ENCODE measurements around the gene DNAH8.

DNA sequence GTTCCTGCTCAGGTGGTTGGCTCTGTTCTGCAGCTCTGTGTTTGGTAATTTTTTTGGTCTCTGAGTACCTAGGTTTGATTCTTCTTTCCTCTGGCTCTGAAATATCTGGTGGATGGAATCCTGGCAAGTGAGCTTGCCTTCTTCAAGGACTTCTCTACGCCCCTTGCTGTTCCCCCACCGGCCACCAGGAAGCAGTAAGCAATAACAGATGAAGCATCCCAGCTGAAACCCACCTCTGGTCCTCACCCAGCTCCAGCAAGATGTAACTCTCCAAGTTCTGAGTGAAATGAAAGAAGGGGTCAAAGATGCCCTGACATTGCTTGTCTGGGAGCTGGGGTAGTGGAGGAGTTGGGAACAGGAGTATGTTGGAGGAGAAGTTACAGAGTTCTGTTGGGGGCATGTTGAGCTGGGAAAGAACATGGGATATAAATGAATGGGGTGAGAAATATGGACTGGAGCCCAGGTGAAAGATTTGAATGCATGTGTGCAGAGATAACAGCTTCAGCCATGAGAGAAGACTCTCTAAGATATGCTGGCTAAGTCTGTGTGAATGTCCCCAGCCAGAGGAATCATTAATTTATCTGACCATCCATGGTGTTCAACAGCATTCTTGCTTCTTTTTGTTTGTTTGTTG lies 282.1 kb downstream of the DNAH8 start:
- TF ChIP-seq EZH2 (IDR thresholded peaks at IDR 0.05) (no peak), POLR2AphosphoS5 (IDR thresholded peaks at IDR 0.05; ENCODE audit: low read depth, low read length) (no peak), POLR2A (IDR thresholded peaks at IDR 0.05; ENCODE audit: borderline replicate concordance, extremely low read depth, insufficient read depth, insufficient read length) (no peak), FOSL1 (IDR thresholded peaks at IDR 0.05; ENCODE audit: low read depth) (no peak), ZNF274 (IDR thresholded peaks at IDR 0.05; ENCODE audit: low read depth, low read length) (no peak), YY1 (IDR thresholded peaks at IDR 0.05; ENCODE audit: extremely low read depth, insufficient replicate concordance, low read depth, low read length) (no peak), ELF1 (IDR thresholded peaks at IDR 0.05; ENCODE audit: borderline replicate concordance, low read depth) (no peak)
- TF ChIP-seq, protein P1, sequence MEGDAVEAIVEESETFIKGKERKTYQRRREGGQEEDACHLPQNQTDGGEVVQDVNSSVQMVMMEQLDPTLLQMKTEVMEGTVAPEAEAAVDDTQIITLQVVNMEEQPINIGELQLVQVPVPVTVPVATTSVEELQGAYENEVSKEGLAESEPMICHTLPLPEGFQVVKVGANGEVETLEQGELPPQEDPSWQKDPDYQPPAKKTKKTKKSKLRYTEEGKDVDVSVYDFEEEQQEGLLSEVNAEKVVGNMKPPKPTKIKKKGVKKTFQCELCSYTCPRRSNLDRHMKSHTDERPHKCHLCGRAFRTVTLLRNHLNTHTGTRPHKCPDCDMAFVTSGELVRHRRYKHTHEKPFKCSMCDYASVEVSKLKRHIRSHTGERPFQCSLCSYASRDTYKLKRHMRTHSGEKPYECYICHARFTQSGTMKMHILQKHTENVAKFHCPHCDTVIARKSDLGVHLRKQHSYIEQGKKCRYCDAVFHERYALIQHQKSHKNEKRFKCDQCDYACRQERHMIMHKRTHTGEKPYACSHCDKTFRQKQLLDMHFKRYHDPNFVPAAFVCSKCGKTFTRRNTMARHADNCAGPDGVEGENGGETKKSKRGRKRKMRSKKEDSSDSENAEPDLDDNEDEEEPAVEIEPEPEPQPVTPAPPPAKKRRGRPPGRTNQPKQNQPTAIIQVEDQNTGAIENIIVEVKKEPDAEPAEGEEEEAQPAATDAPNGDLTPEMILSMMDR (IDR thresholded peaks at IDR 0.05 in 2 of 3, conservative IDR thresholded peaks at IDR 0.05 in 1 of 3; ENCODE audit: borderline replicate concordance in 1 of 3, insufficient read depth in 1 of 3, low read depth in 2 of 3, low read length in 2 of 3), result peak; percentile 35 to 73 (median 71); a peak in 5 of 6 replicates
- TF ChIP-seq, protein P2, sequence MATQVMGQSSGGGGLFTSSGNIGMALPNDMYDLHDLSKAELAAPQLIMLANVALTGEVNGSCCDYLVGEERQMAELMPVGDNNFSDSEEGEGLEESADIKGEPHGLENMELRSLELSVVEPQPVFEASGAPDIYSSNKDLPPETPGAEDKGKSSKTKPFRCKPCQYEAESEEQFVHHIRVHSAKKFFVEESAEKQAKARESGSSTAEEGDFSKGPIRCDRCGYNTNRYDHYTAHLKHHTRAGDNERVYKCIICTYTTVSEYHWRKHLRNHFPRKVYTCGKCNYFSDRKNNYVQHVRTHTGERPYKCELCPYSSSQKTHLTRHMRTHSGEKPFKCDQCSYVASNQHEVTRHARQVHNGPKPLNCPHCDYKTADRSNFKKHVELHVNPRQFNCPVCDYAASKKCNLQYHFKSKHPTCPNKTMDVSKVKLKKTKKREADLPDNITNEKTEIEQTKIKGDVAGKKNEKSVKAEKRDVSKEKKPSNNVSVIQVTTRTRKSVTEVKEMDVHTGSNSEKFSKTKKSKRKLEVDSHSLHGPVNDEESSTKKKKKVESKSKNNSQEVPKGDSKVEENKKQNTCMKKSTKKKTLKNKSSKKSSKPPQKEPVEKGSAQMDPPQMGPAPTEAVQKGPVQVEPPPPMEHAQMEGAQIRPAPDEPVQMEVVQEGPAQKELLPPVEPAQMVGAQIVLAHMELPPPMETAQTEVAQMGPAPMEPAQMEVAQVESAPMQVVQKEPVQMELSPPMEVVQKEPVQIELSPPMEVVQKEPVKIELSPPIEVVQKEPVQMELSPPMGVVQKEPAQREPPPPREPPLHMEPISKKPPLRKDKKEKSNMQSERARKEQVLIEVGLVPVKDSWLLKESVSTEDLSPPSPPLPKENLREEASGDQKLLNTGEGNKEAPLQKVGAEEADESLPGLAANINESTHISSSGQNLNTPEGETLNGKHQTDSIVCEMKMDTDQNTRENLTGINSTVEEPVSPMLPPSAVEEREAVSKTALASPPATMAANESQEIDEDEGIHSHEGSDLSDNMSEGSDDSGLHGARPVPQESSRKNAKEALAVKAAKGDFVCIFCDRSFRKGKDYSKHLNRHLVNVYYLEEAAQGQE (IDR thresholded peaks at IDR 0.05; ENCODE audit: low read depth), result no peak
